GM19467 (cell line): ENCODE measurements around the gene PALMD.

ENCODE experiments used
- ATAC-seq: cut with Tn5 transposase; IDR thresholded peaks from one replicate; pipeline ENCODE4 v1.9.1; 2021; ENCODE audit warnings: mild to moderate bottlenecking, moderate library complexity; ENCODE audit not compliant: unreplicated experiment

The PALMD gene

GRCh38 chr1:99634971-99635624, 10.8 kb upstream of the PALMD start:
- ATAC-seq: no peak

- no peak for ATAC-seq
Observed at GRCh38 chr1:99635664-99636063, 10.2 kb upstream of the PALMD start.

- no peak for ATAC-seq
Observed at GRCh38 chr1:99636647-99637175, 9.2 kb upstream of the PALMD start.

- no peak for ATAC-seq
Observed at GRCh38 chr1:99638853-99639252, 7.1 kb upstream of the PALMD start.

GRCh38 chr1:99639408-99639807, 6.5 kb upstream of the PALMD start:
- no peak for ATAC-seq

- ATAC-seq: no peak
Observed at GRCh38 chr1:99639945-99640344, 6.0 kb upstream of the PALMD start.

GRCh38 chr1:99640672-99641071, 5.2 kb upstream of the PALMD start:
- ATAC-seq: no peak

- ATAC-seq: no peak
Observed at GRCh38 chr1:99641558-99641957, 4.4 kb upstream of the PALMD start.

- ATAC-seq: no peak
Observed at GRCh38 chr1:99642053-99642452, 3.9 kb upstream of the PALMD start.

- ATAC-seq: no peak
Observed at GRCh38 chr1:99643021-99643779, 2.7 kb upstream of the PALMD start.

GRCh38 chr1:99644279-99645004, 1.5 kb upstream of the PALMD start:
- no peak for ATAC-seq

GRCh38 chr1:99645203-99645602, 710 bp upstream of the PALMD start:
- no peak for ATAC-seq

- ATAC-seq: no peak
Observed at GRCh38 chr1:99646868-99647267, 955 bp downstream of the PALMD start.

- ATAC-seq: no peak
Observed at GRCh38 chr1:99647490-99647889, 1.6 kb downstream of the PALMD start.

- ATAC-seq: no peak
Observed at GRCh38 chr1:99648107-99648506, 2.2 kb downstream of the PALMD start.

- ATAC-seq: no peak
Observed at GRCh38 chr1:99650030-99650429, 4.1 kb downstream of the PALMD start.

- no peak for ATAC-seq
Observed at GRCh38 chr1:99650773-99651437, 5.0 kb downstream of the PALMD start.

- ATAC-seq: no peak
Observed at GRCh38 chr1:99652881-99653281, 7.0 kb downstream of the PALMD start.

GRCh38 chr1:99655376-99655775, 9.5 kb downstream of the PALMD start:
- ATAC-seq: no peak

GRCh38 chr1:99656701-99657100, 10.8 kb downstream of the PALMD start:
- ATAC-seq: no peak
